NCI-H748 treated with DMSO at 0.1 percent for 48 hours (cell line): Measurements from ENCODE around the gene FAM151B.
"Not testable (repeated sequence)": the region's sequence is repeated elsewhere in the genome, so short reads cannot be mapped to it uniquely, and the experiment has no call there.

ENCODE experiments used
- DNase-seq: peaks from one replicate; lab custom pipeline; 2025; lab: John Stamatoyannopoulos, UW

FAM151B gene, protein sequence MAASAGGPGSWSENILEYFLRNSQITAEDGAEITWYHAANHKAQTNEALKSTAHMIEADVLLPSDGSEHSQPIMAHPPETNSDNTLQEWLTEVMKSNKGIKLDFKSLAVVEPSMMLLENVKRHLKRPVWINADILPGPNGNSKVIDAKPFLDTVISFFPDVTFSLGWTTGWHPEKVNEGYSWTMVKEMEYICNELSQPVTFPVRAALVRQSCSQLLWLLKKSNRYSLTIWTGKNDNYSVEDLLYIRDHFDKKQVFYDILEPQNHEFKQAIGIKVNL

DNA sequence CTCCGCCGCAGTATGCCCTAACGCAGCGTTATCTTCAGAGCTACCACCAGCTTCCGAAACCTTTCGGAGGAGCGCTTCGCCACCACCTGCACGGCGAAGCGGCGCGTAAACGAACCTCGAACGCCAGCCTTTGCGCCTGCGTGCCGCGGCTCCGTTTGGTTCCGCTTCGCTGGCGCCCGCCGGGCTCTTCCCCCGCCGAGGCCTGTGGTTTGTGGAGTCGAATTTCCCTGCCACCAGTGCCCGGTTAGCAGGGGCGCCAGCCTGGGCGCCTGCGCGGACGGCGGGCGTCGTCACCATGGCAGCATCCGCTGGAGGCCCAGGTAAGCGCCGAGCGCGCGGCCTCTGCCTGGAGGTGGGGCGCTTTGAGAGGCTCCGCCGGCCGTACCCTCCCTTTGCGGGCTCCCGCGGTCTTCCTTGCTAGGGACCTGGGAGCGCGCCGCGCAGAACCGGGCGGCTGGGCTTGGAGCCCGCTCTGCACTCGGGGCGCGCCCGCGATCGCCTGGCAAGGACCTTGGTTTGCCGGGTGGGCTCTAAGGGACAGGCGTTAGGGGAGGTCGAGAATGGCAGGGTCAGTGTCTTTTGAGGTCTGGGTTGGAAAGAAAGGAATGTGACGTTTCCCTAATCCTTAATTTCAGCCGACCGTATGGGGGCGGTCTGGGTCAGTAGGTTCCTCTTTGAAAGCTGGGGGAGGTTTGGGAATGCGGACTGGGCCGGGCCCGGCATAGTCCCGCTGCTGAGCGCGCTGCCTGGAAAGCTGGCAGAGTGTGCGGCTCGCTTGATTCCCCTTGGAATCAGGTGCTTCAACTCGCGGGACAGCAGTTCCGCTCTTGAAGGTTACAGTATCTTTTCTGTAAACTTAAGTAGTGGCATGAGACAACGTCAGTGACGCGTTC, at the start of gene FAM151B:
TSS of gene FAM151B (plus strand) at position 272 of the 893 bp plus-strand sequence. CDS start at position 296, 24 bp downstream.
- peak; percentile 90 for DNase-seq

DNA sequence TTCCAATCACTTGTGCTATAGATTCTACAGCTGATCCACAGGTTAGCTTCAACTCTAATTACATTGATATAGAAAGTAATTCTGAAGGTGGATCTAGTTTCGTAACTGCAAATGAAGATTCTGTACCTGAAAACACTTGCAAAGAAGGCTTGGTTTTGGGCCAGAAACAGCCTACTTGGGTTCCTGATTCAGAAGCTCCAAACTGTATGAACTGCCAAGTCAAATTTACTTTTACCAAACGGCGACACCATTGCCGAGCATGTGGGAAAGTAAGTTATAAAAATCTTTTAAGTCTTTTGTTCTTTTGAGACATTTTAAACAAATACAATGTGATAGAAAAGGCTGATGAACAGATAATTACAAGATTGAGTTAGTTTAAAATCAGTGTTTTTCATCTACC, 49.2 kb upstream of the FAM151B start:
- no peak for DNase-seq

GRCh38 chr5:80439213-80439612, 48.7 kb upstream of the FAM151B start:
- DNase-seq, result no peak

DNA sequence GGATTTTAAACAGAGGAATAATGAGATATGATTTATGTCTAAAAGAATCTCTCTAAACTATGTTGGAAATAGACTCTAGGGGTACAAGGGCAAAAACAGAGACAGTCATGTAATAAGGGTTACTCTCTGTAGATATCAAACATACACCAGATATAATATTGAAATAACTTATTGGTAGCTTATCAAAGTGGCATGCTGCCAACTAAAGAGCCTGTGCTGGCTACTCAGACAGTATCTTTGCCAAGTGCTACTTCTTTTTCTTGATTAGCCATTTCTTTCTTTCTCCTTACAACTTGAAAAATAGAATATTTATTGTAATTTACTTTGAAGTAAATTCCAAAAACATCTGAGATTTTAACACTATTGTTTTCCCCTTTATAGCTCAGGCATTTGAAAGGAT, 45.2 kb upstream of the FAM151B start:
- no peak for DNase-seq

- DNase-seq, result no peak
Measured at GRCh38 chr5:80453366-80453765, 34.5 kb upstream of the FAM151B start.

- no peak for DNase-seq
Measured at GRCh38 chr5:80463269-80463668, 24.6 kb upstream of the FAM151B start.

GRCh38 chr5:80466669-80467485, 21.0 kb upstream of the FAM151B start:
- DNase-seq, result no peak

DNA sequence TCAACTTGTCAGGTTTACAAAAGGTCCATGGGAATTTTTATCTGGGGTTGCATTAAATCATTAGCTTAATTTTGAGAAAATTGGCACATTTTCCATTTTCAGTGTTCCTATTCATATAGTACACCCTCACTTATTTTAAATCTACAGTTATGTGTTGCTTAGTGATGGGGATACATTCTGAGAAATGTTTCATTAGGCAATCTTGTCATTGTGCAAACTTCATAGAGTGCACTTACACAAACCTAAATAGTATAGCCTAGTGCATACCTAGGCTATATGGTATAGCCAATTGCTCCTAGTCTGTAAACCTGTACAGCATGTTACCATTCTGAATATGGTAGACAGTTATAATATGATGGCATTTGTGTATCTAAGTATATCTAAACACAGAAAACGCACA, 19.8 kb upstream of the FAM151B start:
- no peak for DNase-seq

GRCh38 chr5:80470631-80471030, 17.3 kb upstream of the FAM151B start:
- DNase-seq, result not testable (repeated sequence)

DNA sequence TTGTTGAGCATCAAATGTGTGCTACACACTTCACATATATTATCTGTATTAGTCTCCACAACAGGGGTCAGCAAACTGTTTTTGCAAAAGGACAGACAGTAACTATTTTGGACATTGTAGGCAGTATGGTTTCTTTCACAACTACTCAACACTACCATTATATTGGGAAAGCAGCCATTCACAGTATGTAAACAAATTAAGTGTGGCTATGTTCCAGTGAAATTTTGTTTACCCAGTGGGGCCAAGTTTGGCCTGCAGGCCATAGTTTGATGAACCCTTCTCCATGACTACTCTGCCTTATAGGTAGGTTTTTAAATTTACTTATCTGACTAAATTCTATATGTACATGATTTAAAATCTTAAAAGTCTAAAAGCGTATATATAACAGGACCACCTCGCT, 13.0 kb upstream of the FAM151B start:
- DNase-seq, result no peak

GRCh38 chr5:80479713-80480112, 8.2 kb upstream of the FAM151B start:
- DNase-seq, result no peak

DNA sequence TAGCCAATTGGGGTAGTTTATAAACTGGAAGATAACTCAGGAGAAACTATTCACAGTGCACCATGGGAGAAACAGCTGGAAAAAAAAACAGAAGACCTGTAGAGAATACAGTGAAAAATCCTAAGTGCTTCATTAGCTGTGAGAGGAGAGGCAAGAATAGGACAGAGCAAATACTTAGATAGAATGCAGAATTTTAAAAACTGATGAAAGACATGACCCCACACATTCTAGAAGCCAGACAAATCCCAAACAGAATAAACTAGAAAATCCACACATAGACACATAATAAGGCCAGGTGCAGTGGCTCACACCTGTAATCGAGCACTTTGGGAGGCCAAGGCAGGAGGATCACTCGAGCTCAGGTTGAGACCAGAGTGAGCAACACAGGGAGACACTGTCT, 7.5 kb upstream of the FAM151B start:
- no peak for DNase-seq

- DNase-seq, result peak; percentile 47
Measured at GRCh38 chr5:80481019-80481893, 6.6 kb upstream of the FAM151B start.

DNA sequence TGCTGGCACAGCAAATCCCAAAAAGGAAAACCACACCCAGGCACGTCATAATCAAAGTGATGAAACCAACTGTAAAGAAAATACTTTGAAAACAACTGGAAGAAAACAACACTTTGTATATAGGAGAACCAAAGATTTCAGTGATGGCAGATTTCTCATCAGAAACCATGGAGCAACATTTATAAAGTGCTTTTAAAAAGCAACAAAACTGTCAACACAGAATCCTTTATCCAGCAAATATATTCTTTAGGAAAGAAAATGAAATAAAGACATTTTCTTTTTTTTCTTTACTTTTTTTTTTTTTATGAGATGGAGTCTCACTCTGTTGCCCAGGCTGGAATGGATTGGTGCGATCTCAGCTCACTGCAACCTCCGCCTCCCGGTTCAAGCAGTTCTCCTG, 5.3 kb upstream of the FAM151B start:
- no peak for DNase-seq

DNA sequence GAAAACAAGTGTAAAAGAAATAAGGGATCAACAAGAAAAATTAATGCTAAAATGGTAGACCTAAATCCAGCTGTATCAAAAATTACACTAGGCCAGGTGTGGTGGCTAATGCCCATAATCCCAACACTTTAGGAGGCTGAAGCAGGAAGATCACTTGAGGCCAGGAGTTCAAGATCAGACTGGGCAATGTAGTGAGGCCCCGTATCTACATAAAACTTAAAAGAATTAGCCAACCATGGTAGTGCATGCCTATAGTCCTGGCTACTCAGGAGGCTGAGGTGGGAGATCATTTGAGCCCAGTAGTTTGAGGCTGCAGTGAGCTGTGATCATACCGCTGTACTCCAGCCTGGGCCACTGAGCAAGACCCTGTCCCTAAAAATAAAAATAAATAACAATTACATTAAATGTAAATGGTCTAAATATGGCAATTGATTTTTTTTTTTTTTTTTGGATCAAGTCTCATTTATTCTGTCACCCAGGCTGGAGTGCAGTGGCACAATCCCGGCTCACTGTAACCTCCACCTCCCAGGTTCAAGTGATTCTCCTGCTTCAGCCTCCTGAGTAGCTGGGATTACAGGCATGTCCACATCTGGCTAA, 4.2 kb upstream of the FAM151B start:
- no peak for DNase-seq

DNA sequence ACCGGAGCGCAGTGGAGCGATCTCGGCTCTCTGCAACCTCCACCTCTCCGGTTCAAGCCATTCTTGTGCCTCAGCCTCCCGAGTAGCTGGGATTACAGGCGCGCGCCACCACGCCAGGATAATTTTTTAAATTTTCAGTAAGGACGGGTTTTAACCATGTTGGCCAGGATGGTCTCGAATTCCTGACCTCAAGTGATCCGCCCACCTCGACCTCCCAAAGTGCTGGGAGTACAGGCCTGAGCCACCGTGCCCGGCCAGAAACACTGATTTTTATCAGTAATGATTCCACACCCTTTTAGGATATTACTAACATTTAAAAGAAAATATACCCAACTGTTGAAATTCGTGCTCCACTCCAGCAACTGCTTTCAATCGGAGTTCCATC, 464 bp upstream of the FAM151B start:
- no peak for DNase-seq

- DNase-seq, result no peak
Measured at GRCh38 chr5:80491296-80491695, 3.4 kb downstream of the FAM151B start.

GRCh38 chr5:80492741-80493140, 4.8 kb downstream of the FAM151B start:
- DNase-seq, result no peak

DNA sequence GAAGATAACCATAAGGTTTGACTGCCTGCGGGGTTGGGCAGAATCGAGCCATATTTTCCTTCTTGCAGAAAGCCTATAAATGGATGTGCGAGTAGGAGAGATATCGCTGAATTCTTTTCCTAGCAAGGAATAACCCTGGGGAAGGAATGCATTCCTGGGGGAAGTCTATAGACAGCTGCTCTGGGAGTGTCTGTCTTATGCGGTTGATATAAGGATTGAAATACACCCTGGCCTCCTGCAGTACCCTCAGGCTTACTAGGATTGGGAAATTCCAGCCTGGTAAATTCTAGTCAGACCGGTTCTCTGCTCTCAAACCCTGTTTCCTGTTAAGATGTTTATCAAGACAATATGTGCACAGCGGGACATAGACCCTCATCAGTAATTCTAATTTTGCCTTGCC, 5.5 kb downstream of the FAM151B start:
- DNase-seq, result peak; percentile 14

GRCh38 chr5:80495891-80496290, 8.0 kb downstream of the FAM151B start:
- no peak for DNase-seq

DNA sequence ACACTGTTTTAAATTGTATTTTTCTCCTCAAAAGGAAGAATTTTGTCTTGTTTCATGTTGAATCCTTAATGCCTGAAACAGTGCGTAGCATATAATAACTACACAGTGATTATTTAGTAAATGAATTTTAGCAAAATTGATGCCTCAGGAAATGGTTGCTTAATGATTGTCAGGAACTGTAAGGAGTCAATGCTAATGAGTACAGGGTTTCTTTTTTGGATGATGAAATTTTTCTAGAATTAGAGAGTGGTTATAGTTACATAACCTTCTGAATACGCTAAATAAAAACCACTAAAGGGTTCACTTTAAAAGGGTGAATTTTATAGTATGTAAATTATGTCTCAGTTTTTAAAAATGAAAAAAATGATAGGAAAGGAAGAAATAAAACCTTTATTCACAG, 14.9 kb downstream of the FAM151B start:
- DNase-seq, result no peak
